ENCODE results near the gene CCDC85B.

The CCDC85B gene

DNA sequence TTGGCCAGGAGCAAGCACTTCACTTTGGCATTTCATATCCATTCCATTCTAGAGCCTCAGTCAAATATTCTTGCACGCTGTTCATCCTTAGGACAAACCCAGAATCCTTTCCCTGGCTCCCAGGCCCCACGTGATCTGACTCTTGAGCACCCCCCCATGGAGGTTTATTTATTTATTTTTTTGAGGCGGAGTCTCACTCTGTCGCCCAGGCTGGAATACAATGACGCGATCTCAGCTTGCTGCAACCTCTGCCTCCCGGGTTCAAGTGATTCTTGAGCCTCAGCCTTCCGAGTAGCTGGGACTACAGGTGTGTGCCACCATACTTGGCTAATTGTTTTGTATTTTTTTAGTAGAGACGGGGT, 42.1 kb downstream of the CCDC85B start:
- no peak for DNase-seq (ENCODE audit: low read depth, low spot score)

GRCh38 chr11:65934014-65934413, 43.5 kb downstream of the CCDC85B start:
- DNase-seq (ENCODE audit: low read depth, low spot score), result no peak

- no peak for DNase-seq (ENCODE audit: low read depth, low spot score)
These were observed 47.3 kb downstream of the CCDC85B start for GRCh38 chr11:65937766-65938165.

Measured in iPS DF 19.7 (cell line).